Pons (tissue), 1 donor: ENCODE data around the gene APBB2.
A peak's percentile ranks its signal among the peaks of the same experiment; 100 is the strongest.

Experiments
- DNase-seq: peaks from one replicate; pipeline ENCODE4 v3.0.0-alpha.2; 2016; ENCODE audit warnings: low spot score

Gene APBB2

DNA sequence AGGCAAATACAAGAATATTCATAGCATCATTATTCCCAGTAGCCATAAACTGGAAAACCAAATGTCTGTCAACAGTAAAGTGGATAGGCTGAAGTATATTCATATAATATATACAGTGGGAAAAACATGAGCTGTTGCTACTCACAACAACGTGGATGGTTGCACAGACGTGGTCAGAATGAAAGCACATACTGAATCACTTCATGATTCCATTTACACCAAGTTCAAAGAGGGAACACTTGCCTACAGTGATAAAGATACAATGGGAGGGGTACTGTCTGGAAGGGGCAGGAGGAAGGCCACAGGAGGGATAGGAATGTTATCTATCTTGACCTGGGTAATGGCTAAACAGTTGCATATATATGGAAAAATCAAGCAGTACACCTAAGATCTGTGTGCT is 25.3 kb downstream of the APBB2 start:
- no peak for DNase-seq

DNA sequence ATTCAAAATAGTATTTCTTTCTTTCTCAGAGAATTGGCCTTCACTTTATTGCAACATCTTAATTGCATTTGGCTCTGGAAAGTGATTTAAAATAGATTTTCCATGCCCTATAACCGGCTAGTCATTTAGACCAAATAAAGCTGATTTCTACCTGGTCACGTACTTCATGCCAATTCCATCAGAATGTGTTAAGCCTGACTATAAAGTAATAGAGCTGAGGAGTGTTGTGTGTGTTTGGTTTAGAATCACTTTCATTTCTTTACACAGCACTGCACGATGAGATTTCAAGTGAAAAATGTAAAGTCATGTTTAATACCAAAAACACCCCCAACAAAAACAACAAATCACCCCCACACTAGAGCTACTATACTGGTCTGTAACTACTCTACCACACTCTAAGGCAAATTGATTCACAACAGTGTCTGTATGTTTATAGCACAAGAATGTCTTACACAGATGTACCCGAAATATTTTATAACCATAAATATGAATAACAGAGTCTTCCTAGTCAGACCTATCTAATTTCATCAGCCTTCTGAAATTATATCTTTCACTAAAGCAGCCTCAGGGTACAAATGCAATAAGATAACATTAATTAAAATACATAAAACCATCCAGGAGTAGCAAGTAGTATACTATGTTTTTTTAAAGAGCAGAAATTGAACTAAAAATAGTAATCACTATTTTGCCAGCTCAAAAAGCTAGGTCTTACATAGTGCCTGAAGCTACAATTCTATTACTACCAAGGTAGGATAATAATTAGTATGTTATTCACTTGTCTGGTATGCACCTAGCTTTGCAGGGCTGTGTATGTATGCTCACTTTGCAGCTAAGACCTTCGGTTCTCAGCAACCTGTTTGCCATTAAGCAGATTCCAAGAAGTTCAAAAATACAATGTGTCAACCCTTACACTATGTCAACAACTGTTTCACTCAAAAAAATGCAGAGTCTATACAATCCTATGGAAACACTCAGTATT is 28.4 kb downstream of the APBB2 start:
- no peak for DNase-seq

DNA sequence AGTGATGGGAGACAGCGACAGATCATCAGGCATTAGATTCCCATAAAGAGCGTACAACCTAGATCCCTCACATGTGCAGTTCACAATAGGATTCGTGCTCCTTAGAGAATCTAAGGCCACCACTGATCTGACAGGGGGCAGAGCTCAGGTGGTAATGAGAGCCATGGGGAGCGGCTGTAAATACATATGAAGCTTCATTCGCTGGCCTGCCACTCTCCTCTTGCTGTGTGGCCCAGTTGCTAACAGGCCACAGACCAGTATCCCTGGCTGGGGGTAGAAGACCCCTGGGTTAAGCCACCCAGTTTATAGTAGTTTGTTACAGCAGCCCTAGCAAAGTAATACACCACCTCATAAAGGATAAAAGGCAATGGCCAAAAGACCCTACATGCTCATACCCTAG is 30.3 kb downstream of the APBB2 start:
- no peak for DNase-seq

DNA sequence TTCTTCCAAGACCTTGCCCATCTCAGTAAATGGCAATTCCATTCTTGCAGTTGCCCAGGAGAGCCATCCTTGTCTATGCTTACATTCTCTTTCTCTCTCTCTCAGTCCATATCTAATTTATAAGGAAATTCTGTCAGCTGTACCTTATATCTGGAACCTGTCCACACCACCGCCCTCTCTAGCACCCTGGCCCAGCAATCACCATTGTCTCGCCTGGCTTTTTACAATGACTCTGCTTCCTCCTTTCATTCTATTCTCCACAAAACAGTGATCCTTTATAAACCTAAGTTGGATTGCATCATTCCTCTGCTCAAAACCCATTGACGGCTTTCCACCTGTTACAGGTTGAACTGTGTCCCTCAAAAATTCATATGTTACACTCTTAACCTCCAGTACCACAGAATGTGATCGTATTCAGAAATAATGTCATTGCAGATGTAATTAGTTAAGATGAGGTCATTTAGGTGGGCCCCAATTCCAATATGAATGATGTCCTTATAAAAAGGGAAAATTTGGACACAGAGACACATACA is 31.3 kb downstream of the APBB2 start:
- DNase-seq: no peak

DNA sequence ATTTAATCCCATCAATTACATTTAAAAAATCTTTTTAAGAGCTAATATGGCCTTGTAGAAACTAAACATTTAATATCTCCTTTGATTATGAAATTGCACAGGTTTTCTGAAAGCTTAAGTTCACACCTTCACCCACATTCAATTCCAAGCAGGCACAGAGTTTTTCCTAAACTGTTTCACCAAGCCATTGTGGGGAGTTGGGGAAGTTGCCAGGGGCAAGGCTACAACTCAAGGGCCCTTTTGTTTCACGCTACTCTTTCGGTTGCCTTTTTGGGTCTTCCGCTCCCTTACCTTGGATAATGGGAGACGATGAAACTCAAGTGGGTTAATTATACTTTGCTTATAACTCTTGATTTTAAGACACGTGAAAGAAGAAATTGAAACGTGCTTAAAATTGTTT is 33.3 kb downstream of the APBB2 start:
- DNase-seq: peak; percentile 76

DNA sequence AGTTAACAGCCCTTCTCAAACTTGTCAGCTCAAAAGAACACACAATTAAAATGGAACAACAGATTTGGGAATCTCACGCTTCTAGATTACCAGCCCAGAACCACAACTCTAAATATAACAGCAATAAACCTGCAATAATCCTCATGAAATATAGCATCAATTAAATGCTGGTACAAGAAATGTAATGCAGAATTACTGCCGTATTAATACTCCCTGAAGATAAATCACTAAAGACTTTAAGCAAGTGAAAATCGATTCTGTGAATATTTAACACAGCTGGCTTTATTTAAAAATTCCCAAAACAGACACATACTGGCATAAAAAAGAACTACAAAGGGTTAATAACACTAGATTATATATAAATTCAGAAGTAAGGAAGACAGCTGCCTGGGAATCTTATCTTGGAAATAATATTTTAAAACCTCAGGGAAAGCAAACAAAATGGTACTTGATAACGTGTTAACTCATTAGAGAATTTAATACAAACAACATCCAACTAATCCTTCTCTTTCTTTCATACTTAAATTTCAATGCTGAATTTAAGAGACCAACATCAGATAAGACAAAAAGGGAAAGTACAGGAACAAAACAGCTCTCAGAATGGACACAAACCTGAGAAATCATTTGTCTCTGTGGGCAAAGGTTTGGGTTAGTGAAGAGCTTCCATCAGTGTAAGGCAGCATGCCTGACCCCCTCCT is 34.7 kb downstream of the APBB2 start:
- no peak for DNase-seq

DNA sequence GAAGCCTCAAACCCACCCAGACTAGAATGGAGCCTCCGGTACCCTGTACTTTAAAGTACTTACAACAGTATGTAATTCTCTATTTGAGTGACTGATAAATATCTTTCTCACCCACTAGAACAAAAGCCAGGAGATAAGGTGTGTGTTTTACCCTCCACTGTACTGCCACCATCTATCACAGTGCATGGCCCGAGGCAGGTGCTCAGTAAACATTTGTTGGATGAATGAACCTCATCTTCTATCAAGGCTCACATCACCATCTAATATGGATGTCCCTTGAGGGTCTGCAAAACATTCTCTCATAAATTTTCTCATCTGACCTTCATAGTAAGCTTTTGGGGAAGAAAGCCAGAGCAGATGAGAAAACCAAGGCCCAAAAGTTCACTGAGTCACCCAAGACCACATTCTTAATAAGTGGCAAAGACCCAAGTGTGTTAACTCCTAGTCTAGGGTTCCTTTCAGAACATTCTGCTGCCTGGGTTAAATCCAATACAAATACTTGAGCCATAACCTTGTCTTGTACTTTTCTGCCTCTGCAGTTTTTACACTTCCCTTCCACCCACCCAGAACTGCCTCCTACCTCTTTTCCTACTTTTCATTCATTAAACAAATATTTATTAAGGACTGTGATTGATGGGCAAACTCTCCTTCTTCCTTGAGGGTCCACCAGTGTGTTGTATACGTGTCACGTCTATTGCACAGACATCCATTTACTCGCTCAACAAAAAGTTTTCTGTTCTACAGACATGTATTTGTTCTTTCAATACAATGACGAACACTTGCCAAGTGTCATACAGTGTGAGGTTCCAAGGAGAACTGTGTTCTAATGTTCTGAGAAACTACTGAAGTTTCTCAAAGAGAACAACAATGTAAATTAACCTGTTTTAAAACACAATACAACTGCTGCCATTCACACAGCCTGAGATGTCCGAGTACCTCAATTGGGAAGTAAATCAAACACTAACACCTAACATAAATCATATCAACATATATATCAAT is 35.7 kb downstream of the APBB2 start:
- DNase-seq: peak; percentile 97

DNA sequence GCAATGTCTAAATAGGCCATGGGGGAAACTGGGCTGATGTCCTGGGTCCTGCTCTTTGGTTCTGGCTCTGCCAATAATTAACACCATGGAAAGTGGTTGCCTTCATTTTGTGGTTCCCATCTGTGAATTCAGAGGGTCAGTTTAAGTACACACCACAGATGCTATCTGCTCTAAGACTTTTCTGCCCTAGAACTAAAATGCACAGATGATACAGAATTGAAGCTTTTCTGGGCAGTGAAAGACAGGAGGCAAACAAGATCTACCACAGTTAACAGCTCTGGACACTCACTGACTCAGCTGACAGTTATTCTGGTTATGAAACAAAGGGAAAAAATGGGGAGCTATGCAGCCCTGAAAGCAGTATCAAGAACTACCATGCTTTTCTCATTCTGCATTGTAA is 37.3 kb downstream of the APBB2 start:
- peak; percentile 76 for DNase-seq

DNA sequence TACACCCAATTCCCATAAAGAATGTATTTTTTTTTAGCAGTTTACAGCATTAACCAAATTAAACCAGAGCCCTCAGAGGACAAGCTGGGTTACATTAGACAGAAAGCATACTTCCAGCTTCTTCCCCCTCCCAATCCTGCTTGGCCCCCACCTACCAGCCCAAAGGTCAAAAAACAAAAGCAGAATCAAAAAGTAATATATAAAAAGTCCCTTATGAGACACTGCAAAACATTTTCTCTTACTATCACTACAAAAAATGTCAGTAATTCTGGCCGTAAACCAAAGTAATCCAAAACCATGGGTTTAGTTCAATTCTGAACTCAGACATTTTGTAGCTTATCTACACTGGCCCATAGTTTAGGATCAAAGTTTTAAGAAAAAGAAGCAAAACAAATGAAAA is 38.0 kb downstream of the APBB2 start:
- no peak for DNase-seq

DNA sequence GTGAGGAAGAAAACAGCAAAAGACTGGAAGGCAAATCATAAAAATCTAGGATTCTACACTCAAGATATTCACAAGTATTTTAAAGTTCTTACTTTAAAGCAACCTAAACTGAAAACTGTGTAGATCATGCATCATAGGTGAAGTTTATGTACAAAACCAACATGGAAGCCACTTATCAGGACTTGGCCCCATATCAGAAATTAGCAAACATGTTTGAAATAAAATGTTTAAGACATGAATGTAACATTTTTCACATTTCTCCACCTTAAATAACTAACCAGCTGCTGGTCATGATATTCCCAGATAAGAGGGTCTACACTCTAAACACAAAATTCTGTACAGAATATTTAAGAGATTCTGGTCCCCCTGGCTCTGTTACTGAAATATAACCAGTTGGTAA is 38.5 kb downstream of the APBB2 start:
- no peak for DNase-seq

DNA sequence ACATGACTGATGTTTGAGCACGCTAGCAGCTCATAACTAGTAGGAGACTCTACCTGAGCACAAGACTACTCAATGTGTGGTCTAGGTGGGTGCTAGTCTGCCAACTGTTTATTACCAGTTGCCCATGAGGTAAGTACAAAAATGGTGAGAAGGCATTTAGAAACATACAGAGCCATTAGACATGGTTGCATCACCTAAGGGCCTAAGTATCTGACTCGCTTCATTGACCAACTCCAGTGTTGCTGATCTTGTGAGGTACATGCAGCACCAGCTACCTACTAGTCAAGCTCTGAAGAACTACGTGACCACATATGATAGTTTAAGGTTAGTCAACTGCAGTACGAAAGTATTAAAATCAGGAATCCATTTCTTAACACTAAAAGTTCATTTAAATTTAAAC is 39.9 kb downstream of the APBB2 start:
- DNase-seq: no peak

DNA sequence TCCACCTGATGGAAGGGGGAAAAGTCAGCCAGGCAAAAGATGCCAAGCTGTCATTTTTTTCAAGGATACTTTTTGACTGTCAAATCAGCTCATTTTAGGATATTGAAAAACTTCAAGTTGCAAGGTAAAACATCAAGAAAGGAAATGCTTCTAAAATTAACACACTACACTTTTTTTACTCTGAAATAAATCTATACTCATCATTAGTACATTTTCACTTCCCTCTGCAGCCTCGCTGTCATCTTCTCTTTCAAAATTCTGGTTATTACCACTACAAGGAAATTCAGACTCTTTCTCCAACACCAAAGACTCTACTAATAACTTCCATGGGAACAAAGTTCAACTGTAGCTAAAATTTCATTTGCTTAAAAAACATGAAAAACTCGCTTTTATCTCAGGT is 41.6 kb downstream of the APBB2 start:
- DNase-seq: no peak

DNA sequence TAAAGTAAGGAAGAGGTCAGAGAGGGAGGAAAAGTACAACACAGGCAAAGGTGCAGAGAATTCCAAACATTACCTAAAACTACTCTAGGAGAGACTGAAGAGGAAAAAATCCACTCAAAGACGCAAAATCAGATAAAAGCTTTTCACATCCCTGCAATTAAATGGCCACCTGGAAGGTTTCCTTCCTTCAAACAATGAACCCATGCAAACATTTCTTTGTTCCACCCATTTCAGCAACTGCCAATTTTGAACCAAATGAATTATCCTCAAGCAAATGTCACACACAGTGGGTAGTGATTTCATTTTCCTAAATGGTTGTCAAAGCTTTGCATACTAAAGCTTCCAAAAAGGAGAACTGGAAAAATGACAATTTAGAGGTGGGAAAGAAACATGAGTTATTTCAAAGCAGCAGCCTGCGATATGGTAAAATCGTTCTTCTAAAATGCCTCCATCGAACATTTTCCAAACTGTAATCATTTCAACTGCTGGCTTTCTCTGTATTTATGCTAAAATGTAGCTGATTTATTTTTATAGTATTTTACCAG is 45.0 kb downstream of the APBB2 start:
- DNase-seq: peak; percentile 62

DNA sequence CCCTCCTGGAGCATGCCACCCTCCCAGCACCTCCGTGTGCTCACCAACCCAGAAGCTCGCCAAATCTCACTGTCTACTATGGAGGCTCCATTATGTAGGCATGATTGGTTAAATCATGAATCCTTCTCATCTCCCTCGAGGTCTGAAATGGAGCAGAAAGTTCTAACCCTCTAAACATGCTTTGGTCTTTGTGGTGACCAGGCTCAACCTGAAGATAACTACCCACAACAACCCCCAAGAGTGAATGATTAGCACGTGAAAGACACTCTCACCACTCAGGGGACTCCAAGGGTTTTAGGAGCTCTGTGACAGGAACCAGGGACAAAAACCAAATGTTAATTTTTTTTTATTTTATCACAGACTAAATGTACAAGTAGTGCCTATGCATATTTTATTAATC is 47.2 kb downstream of the APBB2 start:
- DNase-seq: no peak

DNA sequence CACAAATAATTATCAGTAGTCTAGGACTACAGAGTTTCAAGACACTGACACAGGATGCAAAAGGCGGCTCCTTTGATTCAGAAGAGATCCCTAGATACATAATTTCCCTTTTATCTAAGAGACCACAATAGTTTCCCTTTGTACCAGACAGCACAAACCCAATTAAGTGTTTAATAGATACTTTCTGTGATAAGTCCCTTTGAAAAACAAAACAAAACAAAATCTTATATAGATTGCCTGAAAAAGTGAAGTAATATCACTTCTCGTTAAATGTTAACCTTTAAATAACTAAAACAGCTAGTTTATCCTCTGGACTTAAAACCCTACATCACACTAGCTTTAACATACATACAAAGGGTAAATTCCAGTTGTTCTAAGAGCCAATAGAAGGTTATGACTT is 49.9 kb downstream of the APBB2 start:
- no peak for DNase-seq

DNA sequence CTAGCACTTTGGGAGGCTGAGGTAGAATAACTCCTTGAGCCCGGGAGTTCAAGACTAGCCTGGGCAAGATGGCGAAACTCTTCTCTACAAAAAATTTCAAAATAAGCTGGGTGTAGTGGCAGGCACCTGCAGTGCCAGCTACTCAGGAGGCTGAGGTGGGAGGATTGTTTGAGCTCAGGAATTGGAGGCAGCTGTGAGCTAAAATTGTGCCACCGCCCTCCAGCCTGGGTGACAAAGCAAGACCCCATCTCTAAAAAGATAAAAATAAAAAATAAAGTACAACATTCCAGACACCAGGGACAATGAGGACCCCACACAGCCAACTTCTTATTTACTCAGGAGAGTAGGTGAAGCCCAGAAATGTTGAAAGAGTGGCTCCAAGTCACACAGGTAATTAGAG is 53.0 kb downstream of the APBB2 start:
- DNase-seq: no peak

DNA sequence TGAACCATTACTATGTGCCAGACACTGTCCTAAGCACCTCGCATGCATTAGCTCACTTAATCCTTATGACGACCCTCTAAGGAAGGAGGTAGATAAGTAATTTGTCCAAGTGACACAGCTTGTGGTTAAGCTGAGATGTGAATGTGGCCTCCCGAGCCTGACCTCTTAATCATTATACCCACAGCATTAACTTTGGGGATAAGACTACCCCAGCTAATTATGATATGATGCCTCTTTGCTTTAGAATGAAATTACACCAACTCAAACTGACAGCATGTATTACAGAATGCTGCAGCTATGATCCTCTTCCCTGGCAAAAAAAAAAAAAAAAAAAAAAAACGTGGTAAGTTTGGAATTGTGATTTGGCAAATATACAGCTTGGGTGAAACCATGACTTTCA is 53.5 kb downstream of the APBB2 start:
- no peak for DNase-seq

DNA sequence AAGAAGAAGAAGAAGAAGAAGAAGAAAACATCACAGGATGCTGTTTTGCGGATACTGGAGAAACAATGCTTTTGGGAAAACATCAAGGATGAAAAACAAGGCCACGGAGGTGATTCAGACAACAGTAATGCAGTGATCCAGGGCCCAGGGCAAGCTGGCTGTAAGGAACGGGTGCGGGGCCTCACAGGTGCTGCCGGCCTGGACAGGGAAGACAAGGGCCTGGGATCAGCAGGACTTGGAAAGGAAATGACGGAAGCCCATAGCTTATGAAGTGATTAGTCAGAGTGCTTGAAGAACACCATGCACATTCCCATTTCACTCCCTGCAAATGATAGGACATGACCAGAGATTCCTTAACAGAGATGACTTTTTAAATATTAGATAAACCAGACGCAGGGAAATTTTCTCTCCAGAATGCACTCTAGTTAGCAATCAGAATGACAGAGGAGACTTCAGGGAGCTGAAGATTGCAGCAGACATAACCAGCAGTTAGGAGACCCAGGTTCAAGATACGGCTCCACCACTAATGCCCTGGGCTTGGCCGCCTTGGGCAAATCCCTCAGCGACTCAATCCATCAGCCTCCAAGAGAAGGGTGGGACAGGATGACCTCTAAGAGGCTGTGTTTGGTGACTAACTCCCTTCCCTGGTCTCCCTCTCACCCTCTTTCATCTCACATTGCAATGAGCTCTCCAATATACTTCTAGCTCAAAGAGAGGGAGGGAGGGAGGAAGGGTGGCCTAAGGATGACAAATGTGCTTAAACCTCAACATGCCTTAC is 54.1 kb downstream of the APBB2 start:
- DNase-seq: no peak

DNA sequence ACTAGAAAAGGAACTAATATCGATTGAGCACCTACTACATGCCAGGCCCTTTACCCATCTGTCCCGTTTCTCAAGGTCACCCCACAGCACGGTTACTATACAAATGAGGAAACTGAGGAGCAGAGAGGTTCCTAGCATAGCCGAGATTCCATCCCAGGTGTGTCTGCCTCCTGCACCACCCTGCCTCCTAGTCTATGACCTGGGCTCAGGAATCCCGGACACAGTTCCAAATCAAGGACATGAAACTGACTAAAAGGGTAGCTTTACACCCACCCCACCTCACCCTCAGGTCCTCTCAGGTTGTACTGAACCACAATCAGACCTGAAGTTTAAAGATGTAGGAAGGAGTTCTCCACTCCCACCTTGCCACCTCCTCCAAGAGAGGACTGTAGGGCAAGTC is 55.6 kb downstream of the APBB2 start:
- no peak for DNase-seq

DNA sequence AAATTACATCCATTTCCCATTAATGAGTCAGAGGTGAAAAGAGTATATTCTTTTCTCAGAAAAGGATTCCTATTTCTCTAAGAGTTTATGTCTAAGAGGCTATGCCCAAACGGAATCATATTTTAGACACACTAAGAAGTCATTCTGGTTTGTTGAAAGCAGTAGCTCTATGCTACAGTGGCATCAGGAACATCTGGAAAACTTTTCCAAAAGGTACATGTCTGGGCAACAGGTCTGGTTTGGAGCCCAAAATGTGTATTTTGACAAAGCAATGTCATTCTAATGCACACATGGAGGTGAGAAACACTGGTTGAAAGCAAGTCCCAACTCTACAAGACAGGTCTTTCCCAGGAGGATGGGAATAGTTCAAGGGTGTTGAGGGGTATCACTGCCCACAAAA is 56.1 kb downstream of the APBB2 start:
- no peak for DNase-seq

DNA sequence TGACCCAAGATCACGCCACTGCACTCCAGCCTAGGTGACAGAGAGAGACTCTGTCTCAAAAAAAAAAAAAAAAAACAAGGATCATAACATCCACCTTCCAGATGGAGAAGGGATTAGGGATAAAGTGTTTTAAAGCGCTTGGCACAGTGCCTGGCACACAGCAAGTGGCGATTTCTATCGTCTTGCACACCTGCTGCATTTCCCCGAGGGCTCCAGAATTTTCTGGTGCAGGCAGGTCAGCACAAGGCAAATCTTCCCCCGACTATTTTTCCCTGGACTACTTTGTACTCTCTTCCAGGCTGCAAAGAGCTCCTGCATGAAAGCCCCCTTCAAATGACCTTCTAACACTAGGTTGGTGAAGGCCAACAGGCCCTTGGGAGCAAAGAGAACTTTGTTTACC is 57.3 kb downstream of the APBB2 start:
- DNase-seq: no peak
